ENCODE data around the gene UNC93B1.
A peak's percentile ranks its signal among the peaks of the same experiment; 100 is the strongest.

DNA sequence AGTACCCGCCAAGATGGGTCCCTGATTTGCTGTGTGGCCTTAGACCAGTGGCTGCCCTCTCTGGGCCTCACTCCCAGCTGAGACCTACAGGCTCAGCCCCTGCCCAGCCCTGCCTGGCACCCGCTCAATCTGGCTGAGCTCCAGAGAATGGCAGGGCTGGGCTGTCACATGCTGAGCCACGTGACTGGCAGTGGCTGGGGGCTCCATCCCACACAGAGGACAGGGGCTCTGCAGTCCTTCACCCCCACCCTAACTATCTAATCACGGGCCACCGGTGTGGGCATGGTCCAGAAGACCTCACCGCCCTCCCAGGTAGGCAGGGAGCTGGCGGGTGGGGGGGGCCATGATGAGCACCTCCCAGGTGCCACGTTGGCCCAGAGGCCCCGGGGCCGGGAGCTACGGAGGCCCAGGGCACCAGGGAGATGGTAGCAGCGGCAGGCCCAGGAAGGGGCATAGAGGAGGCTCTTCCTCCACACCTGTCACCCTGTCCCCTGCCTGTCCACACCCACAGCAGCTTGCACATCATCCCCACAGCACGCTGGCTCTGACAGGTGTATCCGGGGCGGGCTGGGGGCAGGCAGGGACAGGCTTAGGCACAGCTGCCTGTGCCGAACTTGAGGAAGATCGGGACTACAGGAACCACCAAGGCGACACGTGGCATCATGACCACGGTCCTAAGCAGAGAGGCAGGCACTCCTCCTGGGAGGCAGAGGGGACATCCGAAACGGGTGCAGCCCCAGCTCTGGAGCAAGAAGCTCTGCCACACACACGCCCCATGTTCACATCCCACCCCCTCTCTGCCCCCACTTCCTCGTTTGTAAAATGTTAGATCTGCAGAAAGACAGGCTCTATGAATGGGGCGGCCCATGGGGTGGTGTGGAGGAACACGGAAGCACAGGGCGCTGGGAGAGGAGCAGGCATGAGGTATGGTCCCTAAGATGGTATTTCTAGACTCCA is 4.8 kb upstream of the UNC93B1 start:
- TF ChIP-seq, protein P1, sequence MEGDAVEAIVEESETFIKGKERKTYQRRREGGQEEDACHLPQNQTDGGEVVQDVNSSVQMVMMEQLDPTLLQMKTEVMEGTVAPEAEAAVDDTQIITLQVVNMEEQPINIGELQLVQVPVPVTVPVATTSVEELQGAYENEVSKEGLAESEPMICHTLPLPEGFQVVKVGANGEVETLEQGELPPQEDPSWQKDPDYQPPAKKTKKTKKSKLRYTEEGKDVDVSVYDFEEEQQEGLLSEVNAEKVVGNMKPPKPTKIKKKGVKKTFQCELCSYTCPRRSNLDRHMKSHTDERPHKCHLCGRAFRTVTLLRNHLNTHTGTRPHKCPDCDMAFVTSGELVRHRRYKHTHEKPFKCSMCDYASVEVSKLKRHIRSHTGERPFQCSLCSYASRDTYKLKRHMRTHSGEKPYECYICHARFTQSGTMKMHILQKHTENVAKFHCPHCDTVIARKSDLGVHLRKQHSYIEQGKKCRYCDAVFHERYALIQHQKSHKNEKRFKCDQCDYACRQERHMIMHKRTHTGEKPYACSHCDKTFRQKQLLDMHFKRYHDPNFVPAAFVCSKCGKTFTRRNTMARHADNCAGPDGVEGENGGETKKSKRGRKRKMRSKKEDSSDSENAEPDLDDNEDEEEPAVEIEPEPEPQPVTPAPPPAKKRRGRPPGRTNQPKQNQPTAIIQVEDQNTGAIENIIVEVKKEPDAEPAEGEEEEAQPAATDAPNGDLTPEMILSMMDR (IDR thresholded peaks at IDR 0.05), result no peak
- no peak for TF ChIP-seq ESRRA (IDR thresholded peaks at IDR 0.05; ENCODE audit: borderline replicate concordance, low read length)
- no peak for TF ChIP-seq REST (IDR thresholded peaks at IDR 0.05)
- peak in 1 of 2 experiments; percentile 56; a peak in 2 of 5 replicates for TF ChIP-seq JUN (IDR thresholded peaks at IDR 0.05)
- no peak for TF ChIP-seq RAD21 (conservative IDR thresholded peaks at IDR 0.05 in 1 of 2, IDR thresholded peaks at IDR 0.05 in 1 of 2)
- TF ChIP-seq GATA3 (IDR thresholded peaks at IDR 0.05; ENCODE audit: borderline replicate concordance), result no peak
- no peak for TF ChIP-seq RNF2 (IDR thresholded peaks at IDR 0.05; ENCODE audit: borderline replicate concordance, low read depth)
- no peak for TF ChIP-seq RFX5 (IDR thresholded peaks at IDR 0.05)

Data from A549 (cell line).